GM19035 (cell line): ENCODE data around the gene HUNK.
"Not testable (repeated sequence)": the region's sequence is repeated elsewhere in the genome, so short reads cannot be mapped to it uniquely, and the experiment has no call there.

Source experiments
- ATAC-seq: cut with Tn5 transposase; IDR thresholded peaks from one replicate; pipeline ENCODE4 v1.9.1; 2021; ENCODE audit not compliant: unreplicated experiment

Gene HUNK

DNA sequence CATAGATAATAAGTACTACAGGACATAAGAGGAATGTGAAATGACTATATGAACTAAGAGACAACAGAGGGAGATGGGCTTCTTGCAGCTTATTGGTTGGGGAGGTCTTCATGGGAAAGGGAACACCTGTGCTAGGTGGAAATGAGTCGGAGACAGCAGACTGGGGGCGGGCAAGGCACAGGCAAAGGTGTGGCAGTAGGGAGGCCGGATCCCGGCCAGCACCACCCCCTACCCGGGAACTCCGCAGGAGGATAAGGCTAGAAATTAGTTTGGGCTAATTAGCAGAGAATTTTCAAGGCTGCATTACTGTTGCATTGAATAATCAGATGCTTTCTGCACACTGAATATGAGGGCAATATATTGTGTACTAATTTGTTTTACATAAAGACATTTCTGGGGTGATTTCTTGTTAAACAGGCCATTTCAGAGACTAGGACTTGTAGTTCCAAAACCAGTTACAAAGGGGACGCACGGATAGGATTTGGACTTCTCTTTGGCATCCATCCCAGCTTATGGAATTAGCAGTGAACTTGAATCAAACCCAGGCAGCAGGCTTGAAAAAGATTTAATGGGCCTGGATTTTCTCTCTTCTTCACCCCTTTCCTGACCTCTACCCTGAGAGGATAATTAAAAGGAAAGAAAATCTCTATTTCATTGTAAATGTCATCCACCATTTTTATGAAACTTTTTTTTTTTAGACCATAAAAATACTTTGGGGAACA, 2.2 kb upstream of the HUNK start:
- ATAC-seq = no peak

DNA sequence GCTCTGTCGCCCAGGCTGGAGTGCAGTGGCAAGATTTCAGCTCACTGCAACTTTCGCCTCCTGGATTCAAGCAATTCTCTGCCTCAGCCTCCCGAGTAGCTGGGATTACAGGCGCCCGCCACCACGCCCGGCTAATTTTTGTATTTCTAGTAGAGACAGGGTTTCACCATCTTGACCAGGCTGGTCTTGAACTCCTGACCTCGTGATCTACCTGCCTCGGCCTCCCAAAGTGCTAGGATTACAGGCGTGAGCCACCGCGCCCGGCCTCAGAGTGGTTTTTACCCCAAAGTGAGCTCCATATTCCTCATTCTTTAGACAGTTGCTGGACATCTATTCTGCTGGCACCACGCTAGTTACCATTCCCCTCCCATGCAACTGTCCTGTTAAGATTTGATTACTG, 1.4 kb upstream of the HUNK start:
- not testable (repeated sequence) for ATAC-seq

DNA sequence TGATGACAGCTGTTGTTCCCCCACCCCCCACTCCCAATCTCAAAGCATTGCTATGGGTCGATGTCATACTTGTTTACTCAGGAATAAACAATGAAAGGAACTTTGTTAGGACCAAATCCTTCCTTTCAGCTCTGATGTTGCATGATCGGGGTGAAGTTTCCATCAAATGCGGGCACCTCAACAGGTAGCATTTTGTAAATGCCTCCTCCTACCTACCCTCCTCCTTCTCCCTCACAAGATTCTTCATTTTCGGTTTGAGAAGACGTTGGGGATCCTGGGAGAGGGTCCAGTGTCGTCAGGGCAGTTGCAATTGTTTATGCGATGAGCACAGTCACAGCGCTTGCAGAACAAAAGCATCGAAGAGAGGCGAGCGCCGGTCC, 758 bp upstream of the HUNK start:
- no peak for ATAC-seq

DNA sequence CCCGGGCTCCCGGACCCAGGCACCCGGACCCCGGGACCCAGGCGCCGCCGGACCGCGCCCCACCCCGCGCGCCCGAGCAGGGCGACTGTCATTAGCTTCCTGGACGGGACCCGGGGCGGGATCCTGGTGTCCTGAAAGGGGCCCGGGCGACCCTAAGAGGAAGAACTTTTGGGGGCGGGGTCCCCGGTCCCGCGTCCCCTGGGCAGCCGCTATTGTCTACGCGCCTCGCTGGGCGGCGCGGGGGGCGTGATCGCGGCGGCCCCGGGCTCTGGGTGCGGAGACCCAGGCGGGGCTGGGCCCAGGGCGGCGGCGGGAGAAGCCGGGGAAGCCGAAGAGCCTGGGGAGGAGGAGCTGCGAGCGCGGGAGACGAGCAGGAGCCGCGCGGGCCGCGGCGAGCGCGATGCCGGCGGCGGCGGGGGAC, 465 bp downstream of the HUNK start:
- no peak for ATAC-seq

DNA sequence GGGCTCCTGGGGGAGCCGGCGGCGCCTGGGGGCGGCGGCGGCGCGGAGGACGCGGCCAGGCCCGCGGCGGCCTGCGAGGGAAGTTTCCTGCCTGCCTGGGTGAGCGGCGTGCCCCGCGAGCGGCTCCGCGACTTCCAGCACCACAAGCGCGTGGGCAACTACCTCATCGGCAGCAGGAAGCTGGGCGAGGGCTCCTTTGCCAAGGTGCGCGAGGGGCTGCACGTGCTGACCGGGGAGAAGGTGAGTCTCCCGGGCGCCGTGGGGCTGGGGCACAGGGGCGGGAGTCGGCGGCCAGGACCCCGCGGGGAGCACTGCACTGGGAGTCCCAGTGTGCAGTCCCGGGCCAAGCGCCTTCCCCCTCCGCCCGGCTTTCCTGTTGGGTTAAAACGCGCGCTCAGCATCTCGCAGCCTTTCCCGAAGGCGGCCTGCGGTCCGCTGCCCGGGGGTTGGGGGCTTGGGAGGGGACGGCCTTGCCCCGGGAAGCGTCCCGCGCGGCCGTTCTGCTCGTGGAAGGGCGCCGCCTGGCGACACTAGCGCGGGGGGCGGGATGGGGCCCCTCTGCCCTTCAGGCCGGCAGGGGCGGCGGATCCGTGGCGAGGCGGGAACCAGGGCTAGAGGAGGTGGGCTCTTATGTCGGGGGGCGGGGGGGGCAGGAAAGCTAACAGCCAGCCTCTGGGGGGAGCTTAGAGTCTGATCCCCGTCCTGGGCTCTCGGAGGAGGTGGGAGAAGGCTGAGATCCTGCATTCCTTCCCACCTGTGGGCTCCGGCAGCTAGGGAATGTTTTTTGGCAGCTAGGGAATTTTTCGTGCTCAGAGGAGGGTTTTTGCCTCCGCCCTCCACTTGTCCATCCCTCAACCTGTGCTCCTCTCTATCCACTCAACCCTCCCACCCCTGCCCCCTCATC, 1.1 kb downstream of the HUNK start:
- ATAC-seq = no peak

DNA sequence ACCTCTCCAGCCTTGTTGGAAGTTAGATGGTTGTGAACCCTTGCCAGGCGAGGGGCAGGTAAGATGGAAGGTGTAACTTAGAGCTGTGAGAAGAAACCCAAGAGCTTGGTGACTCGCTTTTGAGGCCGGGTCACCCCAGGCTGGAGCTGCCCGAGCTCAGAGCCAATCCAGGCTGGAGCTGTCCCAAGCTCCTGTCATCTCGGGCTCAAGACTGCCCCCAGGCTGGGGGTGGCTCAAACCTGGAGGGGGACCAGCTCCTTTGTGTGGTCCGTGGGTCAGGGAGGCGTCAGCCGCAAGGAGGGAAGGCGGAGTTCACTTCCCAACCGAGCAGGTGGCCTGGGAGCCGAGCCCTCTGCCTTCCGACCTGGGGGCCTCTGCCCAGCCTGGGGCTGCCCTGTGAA, 2.0 kb downstream of the HUNK start:
- ATAC-seq = no peak

DNA sequence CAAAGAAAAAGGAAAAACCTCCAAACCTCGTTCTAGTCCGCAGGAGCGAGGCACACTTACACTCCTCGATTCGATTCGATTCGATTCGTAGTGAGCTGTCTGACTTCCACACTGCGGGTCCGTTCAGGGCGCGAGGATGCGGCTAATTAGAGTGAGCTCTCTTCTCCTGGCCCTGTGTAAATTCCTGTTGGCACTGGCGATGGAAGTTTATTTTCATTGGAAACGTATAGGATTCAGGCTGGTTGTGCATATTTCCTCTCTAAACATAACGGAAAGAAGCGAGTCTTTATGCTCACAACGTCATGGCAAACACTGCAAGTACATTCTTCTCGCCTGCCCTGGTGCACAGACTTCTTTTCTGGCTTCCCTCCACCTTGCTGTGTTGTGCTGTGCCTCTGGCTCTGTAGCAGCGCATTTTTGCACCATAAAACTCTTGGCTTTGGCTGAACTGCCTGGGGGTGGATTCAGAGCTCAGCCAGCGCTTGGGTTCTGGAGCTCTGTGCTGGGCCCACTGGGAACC, 2.7 kb downstream of the HUNK start:
- no peak for ATAC-seq

DNA sequence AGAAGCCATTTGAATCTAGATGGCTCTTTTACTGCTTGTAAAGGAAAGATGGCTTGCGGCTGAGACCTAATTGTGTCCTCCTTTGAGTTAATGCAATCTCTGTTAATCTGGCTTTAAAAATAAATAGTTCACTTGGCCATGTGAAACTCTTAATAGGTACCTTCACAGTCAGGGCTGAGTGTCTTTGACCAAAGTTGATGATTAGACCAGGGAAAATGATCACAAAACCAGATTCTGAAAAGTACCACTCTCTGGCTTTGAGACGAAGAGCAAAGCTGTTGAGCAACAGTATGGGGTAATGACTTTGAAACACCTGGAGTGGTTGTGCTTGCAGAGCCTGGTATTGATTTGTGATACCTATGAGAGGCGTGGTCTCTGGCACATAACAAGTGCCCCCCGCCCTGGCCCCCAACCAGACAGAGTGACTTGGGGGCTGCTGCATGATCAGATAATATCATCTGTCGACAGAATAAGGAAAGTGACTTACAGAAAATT, 4.7 kb downstream of the HUNK start:
- no peak for ATAC-seq

DNA sequence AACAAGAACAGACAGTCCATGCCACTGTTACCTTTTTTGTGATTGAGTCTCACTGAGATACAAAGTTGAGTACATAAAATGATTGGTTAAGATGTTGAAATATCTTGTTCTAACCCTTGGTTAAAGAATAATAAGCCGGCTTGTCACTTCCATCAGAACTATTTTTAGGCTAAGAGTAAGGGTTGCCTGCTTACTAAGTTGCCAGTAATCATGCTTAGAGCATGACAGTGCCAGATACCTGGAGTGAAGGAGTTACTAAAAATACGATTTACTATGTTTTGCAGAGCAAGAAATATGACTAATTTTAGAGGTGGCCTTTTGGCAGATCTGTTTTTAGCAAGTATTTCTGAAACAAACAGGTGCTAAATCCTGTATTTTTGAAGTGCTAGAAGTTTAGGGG, 6.0 kb downstream of the HUNK start:
- no peak for ATAC-seq

DNA sequence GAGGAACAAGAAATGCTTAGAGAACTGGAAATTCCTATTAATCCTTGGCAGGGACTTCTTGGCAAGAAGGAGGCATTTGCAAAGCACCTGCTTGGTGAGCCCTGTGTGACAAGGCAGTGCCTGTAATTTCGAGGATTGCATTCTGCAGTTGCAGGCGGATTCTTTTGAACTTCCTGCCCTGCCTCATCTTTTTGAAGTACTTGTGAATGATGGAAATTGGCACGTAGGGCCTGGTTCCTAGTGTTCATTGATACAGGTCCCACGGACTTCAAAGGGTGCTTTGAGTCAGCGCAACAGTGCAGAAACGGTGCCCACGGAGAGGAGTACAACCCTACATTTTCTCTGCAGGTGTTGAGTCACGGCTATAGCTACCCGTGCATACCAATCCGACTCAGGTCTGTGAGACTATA, 6.4 kb downstream of the HUNK start:
- ATAC-seq = no peak

DNA sequence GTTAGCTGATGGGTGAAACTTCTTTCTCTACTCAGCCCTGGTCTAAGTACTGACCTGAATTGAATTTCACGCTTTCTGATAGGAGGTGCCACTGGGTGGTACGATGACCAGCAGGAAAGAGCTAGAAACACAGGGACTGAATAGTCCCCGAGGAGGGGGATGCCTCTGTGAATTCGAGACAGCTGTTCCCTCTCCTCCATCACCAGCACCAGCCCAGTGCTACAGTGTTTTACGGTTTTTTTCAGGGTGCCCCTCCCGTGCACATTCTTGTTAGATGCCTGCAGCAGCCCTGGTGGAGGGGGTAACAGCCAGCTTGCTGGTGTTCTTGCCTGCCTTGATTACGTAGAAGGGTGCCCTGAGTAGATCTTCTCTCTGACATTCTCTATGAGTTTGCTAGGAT, 7.1 kb downstream of the HUNK start:
- ATAC-seq = no peak

DNA sequence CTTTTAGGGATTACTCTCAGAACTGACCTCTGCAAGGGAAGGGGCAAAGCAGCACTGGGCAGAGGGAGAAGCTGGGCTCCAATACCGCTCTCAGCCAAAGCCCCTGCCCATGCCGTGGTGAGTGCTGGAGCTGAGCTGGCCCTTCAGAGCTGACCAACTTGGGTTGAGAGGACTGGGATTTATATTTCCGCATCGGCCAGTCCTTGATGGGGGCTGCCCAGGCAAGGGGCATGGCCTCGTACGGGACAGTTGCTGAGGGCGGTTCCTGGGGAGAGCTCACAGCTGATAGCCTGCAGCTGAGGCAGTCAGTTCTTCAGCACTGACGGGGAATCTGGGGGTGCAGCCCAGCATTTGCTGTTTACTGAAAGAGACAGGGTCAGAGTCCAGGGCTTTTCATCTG, 8.0 kb downstream of the HUNK start:
- ATAC-seq = no peak

DNA sequence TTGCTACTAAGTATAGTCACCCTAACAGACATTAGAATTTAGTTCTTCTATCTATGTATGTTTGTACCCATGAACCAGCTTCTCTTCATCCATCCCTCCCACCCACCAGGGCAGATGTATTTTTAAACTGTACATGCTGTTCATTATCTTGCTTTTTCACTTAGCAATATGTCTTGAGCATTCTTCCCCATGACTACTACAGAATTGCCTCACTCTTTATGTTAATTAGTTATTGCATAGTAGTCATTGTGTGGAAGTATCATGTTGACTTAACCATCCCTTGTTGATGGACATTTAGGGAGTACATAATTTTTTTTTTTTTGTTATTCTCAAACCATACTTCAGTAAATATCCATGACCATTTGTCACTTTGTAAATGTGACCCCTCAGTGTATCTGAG, 9.9 kb downstream of the HUNK start:
- ATAC-seq = no peak

DNA sequence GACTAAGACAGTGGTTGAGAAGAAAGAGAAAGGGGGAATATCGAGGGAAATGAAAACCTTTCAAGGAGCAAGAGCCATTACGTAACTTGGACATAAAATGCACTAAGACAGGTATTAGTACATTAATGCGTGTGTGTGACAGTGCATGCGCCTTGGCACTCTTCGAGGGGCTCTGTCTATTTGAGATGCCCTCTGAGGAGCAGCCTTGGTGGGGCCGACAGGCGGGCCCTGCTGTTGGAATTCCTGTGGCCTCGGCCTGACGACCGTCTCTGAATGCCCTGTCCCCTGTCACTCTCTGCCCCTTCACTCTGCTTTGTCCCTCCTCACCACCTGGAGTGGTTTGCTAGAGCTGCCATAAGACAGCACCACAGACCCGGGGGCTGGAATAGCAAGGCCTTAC, 12.3 kb downstream of the HUNK start:
- ATAC-seq = no peak

DNA sequence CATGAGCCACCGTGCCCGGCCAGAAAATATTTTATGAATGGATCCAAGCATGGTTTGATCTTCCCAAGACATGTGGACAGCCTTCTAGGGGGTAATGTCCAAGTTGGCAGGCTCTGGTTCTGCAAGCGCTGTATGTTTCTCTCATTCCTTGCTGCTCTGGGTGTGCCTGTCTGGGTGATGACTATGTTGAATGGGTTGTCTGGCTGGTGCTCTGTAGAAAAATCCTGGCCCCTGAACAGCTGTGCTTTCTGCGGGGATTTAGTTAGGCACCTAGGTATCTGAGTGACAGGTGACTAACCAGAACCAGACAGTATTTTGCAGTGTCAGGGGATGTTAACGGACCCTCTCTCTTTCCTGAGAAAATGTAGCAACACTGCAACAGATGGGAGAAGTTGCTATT, 14.1 kb downstream of the HUNK start:
- ATAC-seq = no peak

DNA sequence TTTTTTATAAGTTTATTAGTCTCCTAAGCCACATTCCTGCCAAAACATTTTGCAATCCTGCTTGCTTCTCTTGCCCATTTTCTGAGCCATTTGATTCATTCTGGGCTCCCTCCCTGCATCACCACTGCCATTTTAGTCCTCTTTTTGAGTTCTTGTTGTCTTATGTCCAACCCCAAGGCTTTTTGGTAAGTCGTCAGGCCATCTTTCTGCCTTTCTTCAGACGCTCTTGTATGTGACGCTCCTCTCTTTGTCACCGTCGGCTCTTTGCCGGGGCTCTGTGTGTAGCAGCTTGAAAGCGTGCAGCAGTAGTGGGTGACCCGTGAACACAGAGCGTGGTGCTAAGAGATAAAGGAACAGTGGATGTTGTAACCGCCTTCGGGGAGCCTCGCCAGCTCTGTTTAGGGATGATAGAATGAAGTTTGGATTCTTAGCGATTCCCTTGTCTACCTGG, 14.6 kb downstream of the HUNK start:
- no peak for ATAC-seq

DNA sequence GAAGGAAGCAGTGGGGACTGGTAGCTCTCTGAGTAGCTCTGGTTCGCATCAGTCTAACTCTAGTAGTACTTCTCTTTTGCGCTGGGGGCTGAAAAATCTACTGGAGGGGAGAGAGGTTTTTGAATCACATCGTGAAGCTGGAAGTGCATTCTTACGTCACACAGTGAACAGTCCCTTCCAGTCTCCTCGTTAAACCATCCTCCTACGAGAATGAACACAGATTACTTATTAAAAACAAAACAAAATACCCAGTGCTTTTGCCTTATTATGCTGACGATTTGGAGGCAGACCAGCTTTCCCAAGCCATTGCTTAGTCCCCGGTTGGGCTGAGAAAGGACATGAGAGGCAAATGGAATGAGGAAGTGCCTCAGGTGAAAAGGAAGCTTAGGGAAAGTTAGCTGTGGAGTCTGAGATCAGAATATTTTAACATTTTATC, 16.1 kb downstream of the HUNK start:
- ATAC-seq = no peak

DNA sequence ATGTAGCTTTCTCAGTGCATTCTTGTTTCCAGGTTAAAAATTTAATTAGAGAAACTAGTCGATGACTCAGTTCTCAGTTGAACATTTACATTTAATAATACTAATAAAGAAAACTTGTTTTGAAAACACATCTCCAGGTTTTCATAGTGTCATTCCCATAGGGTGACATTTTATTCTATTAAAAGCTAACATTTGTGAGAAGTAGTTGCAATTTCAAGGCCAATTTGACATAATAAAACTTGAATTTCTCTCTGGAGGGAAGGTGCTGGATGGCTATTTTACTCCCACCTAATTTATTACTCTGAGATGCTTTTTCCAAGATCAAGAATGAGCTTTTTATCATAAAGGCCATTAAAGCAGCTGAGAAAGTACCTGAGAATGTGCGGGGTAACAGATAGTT, 16.6 kb downstream of the HUNK start:
- ATAC-seq = no peak

DNA sequence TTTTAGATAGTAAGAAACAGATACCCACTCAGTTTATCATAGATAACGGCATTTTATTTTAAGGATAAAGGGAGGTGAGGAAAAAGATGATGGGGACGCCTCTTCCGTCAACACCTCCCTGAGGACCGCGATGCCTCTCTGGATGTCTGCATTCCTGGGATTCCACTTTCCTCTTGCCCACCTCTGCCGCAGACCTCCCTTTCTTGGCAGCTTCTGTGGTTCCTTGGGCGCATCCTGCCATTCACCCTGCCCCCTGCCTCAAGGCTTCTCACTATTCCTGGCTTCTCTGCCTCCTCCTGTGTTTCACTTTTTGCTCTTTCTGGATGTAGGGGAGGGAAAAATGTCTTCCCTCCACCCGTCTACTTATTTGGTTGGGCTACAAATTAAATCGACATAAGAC, 19.9 kb downstream of the HUNK start:
- ATAC-seq = no peak

DNA sequence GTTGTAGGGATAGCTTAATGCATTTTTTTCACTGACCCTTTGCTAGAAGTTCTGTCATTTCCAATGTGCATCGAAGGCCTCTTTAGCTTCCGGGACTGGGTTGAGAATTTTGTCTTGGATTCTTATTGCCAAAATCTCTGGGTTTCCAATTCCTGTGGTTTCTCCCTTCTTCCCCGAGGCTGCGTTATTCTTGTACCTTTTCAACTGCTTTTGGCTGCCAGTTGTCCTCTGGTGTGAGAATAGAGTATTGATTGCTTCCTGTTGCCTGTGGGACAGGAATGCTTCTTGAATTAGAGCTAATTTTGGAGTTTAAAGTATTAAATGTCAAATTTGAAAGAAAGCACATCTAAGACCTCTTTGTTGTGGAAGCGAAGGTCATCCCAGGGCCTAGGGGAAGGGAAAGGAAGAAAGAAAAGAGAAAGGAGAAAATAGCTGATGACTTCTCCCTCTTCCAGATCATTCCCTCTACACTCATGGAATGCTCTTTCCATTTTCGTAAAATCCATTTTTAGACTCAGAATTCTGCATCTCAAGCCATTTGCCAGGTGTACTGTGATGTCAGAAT, 21.1 kb downstream of the HUNK start:
- ATAC-seq = no peak

DNA sequence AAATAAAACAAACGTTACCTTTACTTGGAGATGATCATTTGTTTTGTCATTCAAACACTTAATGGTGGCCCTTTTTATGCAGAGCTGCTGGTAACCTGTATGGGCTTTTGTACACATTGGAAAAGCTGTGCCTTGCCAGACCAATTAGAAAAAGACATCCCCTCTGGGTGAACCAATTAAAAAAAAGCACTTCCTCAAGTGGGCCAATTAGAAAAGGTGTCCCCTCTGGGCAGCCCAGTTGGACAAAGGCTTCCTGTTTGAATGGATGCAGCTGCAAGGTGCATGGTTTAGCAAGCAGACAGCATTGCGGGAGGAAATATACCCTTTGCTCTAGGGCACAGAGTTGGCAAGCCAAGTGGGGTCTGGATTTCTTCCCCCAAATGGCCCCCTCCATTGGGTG, 21.6 kb downstream of the HUNK start:
- ATAC-seq = no peak
